T-helper 2 cell treated with Interferon-gamma antibody and Interleukin-4, amounts not matched to agents 5 μg/mL and 100 μg/mL, for 36 hours (primary cell): Measurements from ENCODE around the gene WNT7B.

ENCODE experiments used
- DNase-seq: peaks from one replicate; pipeline ENCODE4 v3.0.0; 2021; ENCODE audit warnings: low spot score
- H3K27ac Mint-ChIP-seq: one replicate; pipeline ENCODE4 v1.8.0; 2021; ENCODE audit warnings: mild to moderate bottlenecking, mixed read lengths
- H3K27me3 Mint-ChIP-seq: one replicate; pipeline ENCODE4 v1.8.0; 2021; ENCODE audit warnings: low read depth, mixed read lengths
- H3K36me3 Mint-ChIP-seq: one replicate; pipeline ENCODE4 v1.8.0; 2021; ENCODE audit warnings: low read depth, mixed read lengths
- H3K4me1 Mint-ChIP-seq: one replicate; pipeline ENCODE4 v1.8.0; 2021; ENCODE audit warnings: low read depth, mixed read lengths
- H3K4me3 Mint-ChIP-seq: one replicate; pipeline ENCODE4 v1.8.0; 2022; ENCODE audit warnings: mild to moderate bottlenecking, moderate library complexity, mixed read lengths
- H3K9me3 Mint-ChIP-seq: one replicate; pipeline ENCODE4 v1.8.0; 2021; ENCODE audit warnings: mixed read lengths

The WNT7B gene

DNA sequence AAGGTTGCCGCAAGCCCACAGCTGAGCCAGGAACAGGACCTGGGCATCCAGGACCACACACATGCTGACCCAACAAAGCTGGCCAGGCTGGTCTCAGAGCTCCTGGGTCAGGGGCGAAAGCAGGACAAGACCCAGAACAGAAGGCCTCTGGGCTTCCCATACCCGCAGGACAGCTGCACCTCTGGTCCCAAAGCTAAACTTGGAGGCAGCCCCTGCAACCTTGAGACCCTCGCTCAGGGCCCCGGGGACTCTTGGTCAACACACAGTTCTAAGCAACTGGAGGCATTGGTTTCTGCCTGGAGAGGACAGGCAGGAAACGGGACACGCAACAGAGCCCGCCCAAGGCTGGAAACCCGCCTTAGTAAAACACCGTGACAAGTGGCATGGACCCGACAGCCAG is 11.4 kb downstream of the WNT7B start:
- no peak overlapping the region for H3K27ac Mint-ChIP-seq
- no peaks in the 10 kb centered on the region for H3K9me3 Mint-ChIP-seq
- H3K4me3 Mint-ChIP-seq: no peak overlapping the region
- no peaks in the 10 kb centered on the region for H3K4me1 Mint-ChIP-seq
- H3K36me3 Mint-ChIP-seq: no peaks in the 10 kb centered on the region
- DNase-seq: no peak
- H3K27me3 Mint-ChIP-seq: peaks cover 18% of the 10 kb centered on the region

GRCh38 chr22:45964926-45965527 is 11.9 kb downstream of the WNT7B start:
- Mint-ChIP-seq H3K9me3 (no peaks in the 10 kb centered on the region), H3K4me3 (no peak overlapping the region), H3K36me3 (no peaks in the 10 kb centered on the region), H3K4me1 (no peaks in the 10 kb centered on the region), H3K27ac (no peak overlapping the region), H3K27me3 (peaks cover 14% of the 10 kb centered on the region)
- DNase-seq: no peak

GRCh38 chr22:45964372-45964771 is 12.6 kb downstream of the WNT7B start:
- H3K36me3 Mint-ChIP-seq: no peaks in the 10 kb centered on the region
- no peaks in the 10 kb centered on the region for H3K4me1 Mint-ChIP-seq
- H3K27me3 Mint-ChIP-seq: peaks cover 7% of the 10 kb centered on the region
- no peaks in the 10 kb centered on the region for H3K9me3 Mint-ChIP-seq
- no peak for DNase-seq
- H3K4me3 Mint-ChIP-seq: no peak overlapping the region
- no peak overlapping the region for H3K27ac Mint-ChIP-seq

DNA sequence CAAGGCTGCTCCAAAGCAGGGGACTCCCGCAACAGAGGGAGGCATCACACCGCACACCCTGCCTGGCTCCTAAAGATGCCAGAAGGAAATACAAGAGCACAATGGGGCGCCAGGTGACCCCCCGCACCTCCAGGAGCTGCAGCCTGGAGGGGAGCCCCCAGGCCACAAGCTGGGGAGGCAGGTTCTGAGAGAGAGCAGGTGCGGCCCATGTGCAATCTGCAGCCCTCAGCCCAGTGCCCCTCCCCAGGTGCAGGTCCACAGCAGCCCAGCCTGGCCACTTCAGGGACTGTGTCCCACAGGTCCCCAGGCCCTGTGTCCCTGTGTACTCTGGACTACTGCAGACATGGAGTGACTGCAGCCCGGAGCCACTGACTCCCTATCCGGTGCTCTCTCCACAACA is 13.1 kb downstream of the WNT7B start:
- Mint-ChIP-seq H3K4me1 (no peaks in the 10 kb centered on the region), H3K27me3 (peaks cover 6% of the 10 kb centered on the region), H3K27ac (no peak overlapping the region), H3K4me3 (no peak overlapping the region), H3K9me3 (no peaks in the 10 kb centered on the region), H3K36me3 (no peaks in the 10 kb centered on the region)
- DNase-seq: no peak

DNA sequence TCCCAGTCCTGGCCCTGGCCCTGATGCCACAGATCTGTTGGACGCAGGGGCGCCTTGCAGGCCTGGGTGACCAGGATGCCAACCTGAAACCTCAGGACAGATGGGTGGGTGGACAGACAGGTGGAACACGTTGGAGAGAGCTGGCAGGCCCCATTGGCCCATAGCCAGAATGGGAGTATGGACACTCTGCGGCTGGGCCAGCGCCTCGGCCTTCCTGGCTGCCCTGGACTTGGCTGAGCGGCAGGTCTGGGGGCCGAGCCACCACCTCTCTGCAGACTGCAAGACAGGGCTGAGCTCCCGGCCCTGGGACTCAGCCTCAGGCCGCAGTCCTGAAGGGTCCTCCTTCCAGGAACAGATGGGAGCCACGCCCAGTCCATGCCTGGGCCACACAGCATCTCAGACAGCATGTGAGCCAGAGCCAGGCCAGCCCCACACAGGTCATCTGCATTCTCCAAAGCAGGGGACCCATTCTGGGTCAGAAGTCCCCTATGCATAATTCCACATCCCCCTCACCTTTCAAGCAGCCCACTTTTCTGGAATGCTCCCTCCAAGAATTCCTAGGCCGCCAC is 14.1 kb downstream of the WNT7B start:
- no peak overlapping the region for H3K4me3 Mint-ChIP-seq
- no peak overlapping the region for H3K27ac Mint-ChIP-seq
- H3K27me3 Mint-ChIP-seq: no peaks in the 10 kb centered on the region
- H3K36me3 Mint-ChIP-seq: no peaks in the 10 kb centered on the region
- no peaks in the 10 kb centered on the region for H3K9me3 Mint-ChIP-seq
- H3K4me1 Mint-ChIP-seq: no peaks in the 10 kb centered on the region
- DNase-seq: no peak

- no peaks in the 10 kb centered on the region for H3K27me3 Mint-ChIP-seq
- no peak overlapping the region for H3K27ac Mint-ChIP-seq
- H3K4me1 Mint-ChIP-seq: no peaks in the 10 kb centered on the region
- no peak overlapping the region for H3K4me3 Mint-ChIP-seq
- H3K36me3 Mint-ChIP-seq: no peaks in the 10 kb centered on the region
- DNase-seq: no peak
- H3K9me3 Mint-ChIP-seq: no peaks in the 10 kb centered on the region
Observed at GRCh38 chr22:45962434-45962718, 14.6 kb downstream of the WNT7B start.

GRCh38 chr22:45961679-45962433 is 15.1 kb downstream of the WNT7B start:
- Mint-ChIP-seq H3K27me3 (no peaks in the 10 kb centered on the region), H3K4me1 (no peaks in the 10 kb centered on the region), H3K36me3 (no peaks in the 10 kb centered on the region), H3K4me3 (no peak overlapping the region), H3K27ac (no peak overlapping the region), H3K9me3 (no peaks in the 10 kb centered on the region)
- DNase-seq: no peak

DNA sequence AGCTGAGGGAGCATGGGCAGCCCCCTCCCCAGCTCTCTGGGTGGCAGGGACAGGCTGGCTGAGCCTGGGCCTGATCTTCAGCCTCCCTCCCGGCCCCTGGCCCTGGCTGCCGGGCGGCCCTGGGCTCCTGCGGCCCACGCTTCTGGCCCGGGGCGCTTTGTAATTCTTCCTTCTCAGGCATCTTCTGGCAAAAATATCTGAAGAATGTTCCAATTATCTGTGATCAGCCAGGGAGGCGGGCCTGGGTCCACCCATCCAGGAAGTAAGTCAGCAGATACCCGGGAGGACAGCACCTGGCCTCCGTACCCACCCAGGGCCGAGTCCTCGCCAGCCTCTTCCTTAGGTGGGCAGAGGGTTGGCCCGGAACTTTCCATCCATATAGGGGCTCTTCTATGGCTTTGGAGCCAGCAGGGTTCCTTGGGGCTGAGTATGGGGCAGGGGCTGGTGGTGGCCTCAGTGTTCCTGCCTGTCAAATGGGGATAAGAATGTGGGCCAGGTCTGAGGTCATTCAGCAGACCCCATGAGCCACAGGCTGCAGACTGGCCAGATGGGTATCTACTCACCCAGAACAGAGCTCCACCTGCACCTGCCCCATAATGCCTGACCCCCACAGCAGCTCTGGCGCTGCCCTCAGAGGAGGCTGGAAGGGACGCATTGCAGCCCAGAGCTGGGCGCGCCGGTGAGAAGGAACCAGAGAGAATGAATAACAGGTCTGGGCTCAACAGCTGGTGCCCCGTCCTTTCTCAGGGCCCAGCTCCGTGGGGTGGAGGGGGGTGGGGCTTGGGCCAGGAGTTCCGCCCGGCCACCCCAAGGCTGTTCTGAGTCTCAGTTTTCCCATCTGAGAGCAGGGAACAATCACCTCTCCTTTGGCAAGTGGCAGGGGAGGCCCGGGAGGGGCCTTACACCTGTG is 16.2 kb downstream of the WNT7B start:
- Mint-ChIP-seq H3K27me3 (no peaks in the 10 kb centered on the region), H3K9me3 (no peaks in the 10 kb centered on the region), H3K4me1 (no peaks in the 10 kb centered on the region), H3K4me3 (no peak overlapping the region), H3K27ac (no peak overlapping the region), H3K36me3 (no peaks in the 10 kb centered on the region)
- no peak for DNase-seq

DNA sequence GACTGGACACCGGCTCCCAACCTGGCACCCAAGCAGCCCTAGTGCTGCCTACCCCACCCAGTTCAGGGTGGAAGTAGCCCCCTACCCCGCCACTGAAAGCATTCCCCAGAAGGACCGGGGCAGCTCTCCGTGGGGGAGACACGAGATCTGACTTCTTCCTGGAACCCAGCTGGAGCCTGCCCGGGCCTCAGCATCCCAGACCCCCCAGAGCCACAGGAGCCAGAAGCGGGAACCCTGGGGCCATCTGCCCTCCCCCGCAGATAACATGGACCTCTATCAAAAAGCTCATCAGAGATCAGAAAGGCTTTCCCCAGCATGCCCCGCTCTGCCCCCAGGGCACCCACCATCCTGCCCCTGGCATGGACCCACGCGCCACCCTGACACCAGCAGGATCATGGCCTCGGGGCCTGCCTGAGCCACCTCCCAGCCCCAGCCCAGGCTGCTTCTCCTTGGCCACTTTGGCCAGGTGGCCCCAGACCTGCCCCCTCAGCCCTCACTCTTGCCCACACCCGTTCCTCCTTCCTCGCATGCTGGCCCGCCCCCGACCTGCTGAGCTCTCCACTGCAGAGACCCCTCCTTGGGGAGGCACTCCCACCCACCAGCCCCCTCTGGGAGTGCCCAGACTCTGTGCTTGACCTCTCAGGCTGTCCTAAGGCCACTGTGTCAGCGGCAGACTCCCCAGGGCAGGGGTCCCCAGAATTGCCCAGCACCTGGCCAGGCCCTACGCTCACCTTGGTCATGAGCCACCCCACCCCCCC is 17.1 kb downstream of the WNT7B start:
- Mint-ChIP-seq H3K4me1 (no peaks in the 10 kb centered on the region), H3K36me3 (no peaks in the 10 kb centered on the region), H3K27ac (no peak overlapping the region), H3K27me3 (no peaks in the 10 kb centered on the region), H3K9me3 (no peaks in the 10 kb centered on the region), H3K4me3 (no peak overlapping the region)
- DNase-seq: no peak

DNA sequence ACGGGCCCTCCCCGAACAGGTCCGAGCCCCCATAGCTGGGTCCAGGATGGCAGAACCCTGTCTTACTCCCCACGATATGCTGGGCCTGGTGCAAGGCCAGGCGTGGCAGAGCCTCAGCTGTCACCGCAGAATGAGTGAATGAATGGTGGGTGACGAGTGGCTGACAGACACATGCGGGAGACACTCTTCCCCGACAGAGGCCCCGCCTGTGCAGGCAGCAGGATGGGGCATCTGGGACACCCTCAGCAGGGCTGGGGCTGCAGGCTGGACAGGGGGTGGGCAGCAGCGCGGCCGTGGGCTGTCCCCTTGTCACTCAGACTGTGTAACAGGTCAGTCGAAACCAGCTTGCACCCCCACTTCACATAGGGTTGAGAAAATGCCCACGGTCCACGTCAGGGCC is 18.0 kb downstream of the WNT7B start:
- no peak for DNase-seq
- no peak overlapping the region for H3K4me3 Mint-ChIP-seq
- no peaks in the 10 kb centered on the region for H3K36me3 Mint-ChIP-seq
- H3K27me3 Mint-ChIP-seq: peaks cover 2% of the 10 kb centered on the region
- no peaks in the 10 kb centered on the region for H3K9me3 Mint-ChIP-seq
- no peak overlapping the region for H3K27ac Mint-ChIP-seq
- no peaks in the 10 kb centered on the region for H3K4me1 Mint-ChIP-seq

DNA sequence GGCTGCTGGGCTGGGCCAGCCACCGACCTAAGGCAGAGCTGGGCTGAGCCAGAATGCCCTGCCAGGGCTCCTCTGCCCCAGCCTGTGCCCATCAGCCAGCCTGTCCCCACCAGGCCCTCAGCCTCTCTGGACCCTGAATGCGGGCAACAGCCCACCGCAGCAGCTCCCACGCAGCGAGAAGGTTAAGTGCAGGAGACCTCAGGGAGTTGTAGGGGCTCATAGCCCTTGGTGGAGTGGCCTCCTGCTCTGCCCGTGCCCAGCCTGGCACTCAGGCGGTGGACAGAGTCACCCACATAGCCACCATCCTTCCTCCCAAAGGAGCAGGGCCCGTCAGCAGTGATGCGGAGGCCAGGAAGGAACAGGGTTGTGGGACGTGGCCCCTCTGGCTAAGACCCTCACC is 19.1 kb downstream of the WNT7B start:
- peaks cover 2% of the 10 kb centered on the region for H3K27me3 Mint-ChIP-seq
- H3K9me3 Mint-ChIP-seq: no peaks in the 10 kb centered on the region
- DNase-seq: no peak
- no peaks in the 10 kb centered on the region for H3K4me1 Mint-ChIP-seq
- H3K4me3 Mint-ChIP-seq: no peak overlapping the region
- no peak overlapping the region for H3K27ac Mint-ChIP-seq
- H3K36me3 Mint-ChIP-seq: no peaks in the 10 kb centered on the region

DNA sequence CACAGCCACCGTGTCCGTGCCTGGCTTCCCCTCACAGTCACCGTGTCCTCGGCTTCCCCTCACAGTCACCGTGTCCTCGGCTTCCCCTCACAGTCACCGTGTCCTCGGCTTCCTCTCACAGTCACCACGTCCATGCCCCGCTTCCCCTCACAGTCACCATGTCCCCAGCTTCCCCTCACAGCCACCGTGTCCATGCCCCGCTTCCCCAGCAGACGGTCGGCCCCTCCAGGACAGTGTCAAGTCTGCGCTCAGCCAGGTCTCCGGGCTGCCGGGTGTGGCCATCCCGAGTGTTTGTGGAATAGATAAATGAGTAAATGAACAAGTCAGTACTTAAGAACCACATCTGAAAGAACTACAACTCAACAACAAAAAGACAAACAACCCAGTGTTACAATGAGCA is 23.8 kb downstream of the WNT7B start:
- Mint-ChIP-seq H3K36me3 (no peaks in the 10 kb centered on the region), H3K9me3 (no peaks in the 10 kb centered on the region), H3K27ac (no peak overlapping the region), H3K4me1 (no peaks in the 10 kb centered on the region), H3K27me3 (peaks cover 4% of the 10 kb centered on the region), H3K4me3 (no peak overlapping the region)
- no peak for DNase-seq

- Mint-ChIP-seq H3K27me3 (peaks cover 4% of the 10 kb centered on the region), H3K36me3 (no peaks in the 10 kb centered on the region), H3K27ac (no peak overlapping the region), H3K9me3 (no peaks in the 10 kb centered on the region), H3K4me1 (no peaks in the 10 kb centered on the region), H3K4me3 (no peak overlapping the region)
- no peak for DNase-seq
Observed at GRCh38 chr22:45952553-45952952, 24.4 kb downstream of the WNT7B start.
